ENCODE data around the gene GNG12.

GNG12 gene

DNA sequence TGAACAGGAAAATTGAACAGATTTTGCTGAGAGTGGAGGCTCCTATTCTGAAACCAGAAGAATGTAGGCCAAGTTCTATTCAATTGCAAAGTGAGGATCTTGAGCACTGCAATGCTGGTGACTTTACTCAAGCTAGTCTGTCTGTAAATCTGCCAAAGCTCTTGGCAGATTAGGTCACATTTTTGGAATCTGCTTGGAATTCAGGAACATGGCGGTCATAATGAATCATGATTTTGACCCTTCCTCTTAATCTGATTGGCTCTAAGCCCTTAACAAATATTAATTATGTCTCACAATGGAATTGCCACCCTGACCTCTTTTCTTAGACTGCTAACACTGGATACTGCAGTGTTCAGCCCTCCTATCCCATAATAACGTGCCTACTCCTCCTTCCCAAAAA lies 7.2 kb upstream of the GNG12 start:
- DNase-seq (ENCODE audit: low read depth in 2 of 2) = no peak

- no peak for DNase-seq (ENCODE audit: low read depth in 2 of 2)
These were observed 6.6 kb upstream of the GNG12 start for GRCh38 chr1:67839826-67840225.

DNA sequence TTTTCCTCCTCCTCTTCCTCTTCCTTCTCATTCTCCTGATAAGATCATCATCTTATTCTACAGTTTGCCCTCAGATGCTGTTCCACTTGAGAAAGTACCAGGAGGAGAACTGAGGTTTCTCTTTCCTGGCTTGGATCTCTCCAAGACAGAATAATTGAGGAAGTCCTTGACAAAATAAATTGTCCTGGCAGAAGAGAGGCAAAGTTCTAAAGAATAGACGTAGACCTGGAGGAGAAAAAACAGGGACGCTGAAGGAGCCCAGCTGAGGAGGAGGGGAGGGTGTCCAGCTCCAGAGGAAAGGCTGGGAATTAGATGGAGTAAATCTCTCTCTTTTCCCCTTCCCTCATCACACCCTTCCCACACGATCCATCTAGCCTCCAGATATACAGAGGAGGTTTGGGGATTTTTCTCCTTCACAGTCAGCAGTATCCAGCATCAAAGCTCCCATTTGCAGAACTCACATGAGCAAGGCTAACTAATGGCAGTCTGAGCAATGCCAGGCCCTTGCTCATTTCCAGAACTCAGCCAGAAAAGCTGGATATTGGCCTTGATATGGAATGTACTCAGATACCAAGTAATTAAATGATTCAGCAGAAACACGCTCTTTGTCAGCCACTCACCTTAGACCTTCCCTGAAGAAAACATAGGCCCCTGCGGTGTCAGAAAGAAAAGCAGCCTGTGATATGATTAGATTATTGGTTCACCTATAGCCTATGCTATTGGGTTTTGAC lies 5.1 kb upstream of the GNG12 start:
- DNase-seq (ENCODE audit: low read depth in 2 of 2) = no peak

DNA sequence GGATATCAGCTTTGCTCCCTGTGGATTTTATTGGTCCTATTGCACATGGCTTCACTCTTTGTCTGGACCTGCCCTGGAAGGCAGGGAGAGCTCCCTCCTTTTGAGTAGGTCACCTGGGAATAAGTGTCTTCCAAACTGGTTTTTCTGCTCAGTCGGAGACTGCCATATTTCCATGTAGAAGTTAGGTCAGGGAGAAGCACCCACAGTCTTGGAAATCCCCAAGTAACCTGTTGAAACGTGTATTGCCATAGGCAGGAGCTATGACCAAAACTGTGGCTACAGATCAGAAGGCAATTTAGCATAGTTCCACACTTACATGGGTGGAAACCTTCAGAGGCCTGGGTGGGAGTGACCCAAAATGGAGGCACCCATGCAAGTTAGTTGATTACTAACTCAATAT lies 3.5 kb upstream of the GNG12 start:
- no peak for DNase-seq (ENCODE audit: low read depth in 2 of 2)

DNA sequence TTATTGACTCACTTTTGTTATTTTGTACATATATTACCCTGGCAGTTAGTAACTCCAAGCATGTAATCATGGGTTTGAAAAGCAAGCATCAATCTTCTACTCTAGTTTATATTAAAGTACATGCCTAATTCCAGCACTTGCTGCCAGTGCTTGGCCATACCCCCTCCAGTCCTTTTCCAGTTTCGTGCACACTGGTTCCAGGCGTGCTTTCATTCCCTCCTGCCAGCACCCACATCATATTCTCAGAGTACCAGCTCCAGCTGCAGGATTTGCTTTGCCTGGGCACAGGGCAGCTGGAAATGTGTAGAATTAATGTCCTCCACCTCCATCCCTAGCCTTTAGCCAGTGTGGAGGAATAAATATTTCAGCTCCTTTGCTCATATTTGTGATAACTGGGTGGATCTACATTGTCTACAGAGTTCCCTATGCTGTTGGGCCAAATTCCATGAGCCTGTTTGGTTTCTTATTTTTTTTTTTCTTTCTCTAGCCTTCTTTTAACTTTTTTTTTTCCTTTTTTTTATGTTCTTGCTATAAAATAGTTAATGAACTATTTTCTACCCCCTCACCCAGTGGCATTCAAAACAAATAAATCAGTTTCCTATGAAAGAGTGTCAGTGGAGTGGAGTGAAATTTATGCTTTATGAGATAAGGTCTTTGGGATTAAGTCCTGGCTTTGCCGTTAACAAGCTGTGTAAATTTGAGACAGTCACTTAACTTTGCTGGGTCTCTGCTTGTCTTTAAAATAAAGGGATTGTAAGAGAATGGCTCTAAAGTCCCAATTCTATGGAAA lies 2.6 kb upstream of the GNG12 start:
- no peak for DNase-seq (ENCODE audit: low read depth in 2 of 2)

- DNase-seq (ENCODE audit: low read depth in 2 of 2) = no peak
These were observed 1.1 kb upstream of the GNG12 start for GRCh38 chr1:67834246-67834877.

- DNase-seq (ENCODE audit: low read depth in 2 of 2) = no peak
These were observed 304 bp upstream of the GNG12 start for GRCh38 chr1:67833602-67833940.

GRCh38 chr1:67831850-67832513 lies 1.3 kb downstream of the GNG12 start:
- DNase-seq (ENCODE audit: low read depth in 2 of 2) = no peak

GRCh38 chr1:67830928-67831830 lies 2.1 kb downstream of the GNG12 start:
- no peak for DNase-seq (ENCODE audit: low read depth in 2 of 2)

- no peak for DNase-seq (ENCODE audit: low read depth in 2 of 2)
These were observed 3.0 kb downstream of the GNG12 start for GRCh38 chr1:67830226-67830625.

DNA sequence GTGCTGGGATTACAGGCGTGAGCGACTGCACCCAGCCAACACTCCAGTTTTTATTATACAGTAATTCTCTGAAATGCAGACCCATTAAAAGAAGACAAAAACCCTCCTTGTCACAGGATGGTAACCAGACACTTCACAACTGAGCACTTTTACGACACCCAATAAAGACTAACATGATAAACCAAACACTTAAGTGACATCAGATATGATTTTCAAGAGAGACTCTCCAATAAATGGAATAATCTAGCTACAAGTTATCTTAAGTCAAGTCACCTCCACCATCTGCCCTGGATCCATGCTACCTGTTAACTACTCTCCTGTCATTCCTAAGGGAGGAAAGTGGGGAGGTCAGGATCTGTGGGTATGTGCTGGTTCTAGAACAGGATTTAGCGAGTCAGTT lies 5.6 kb downstream of the GNG12 start:
- no peak for DNase-seq (ENCODE audit: low read depth in 2 of 2)

GRCh38 chr1:67825591-67825990 lies 7.7 kb downstream of the GNG12 start:
- no peak for DNase-seq (ENCODE audit: low read depth in 2 of 2)

DNA sequence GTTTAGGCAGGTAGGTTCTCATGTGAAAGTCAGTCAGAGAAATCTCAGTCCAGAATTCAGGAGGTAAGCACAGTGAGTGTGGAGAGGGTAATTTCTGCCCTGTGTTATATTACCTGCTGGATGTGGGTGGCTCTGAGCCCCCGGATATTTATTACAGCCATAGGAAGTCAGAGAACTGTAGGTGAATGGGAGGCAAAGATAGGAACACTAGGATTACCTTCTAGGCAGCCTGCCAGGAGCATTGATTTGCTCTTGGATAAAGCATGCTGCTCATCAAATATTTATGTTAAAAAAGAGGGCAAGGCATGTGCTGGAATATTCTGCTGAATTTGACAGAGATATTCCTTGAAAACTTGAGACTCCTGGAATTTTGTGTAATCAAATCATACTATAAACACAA lies 8.5 kb downstream of the GNG12 start:
- no peak for DNase-seq (ENCODE audit: low read depth in 2 of 2)

DNA sequence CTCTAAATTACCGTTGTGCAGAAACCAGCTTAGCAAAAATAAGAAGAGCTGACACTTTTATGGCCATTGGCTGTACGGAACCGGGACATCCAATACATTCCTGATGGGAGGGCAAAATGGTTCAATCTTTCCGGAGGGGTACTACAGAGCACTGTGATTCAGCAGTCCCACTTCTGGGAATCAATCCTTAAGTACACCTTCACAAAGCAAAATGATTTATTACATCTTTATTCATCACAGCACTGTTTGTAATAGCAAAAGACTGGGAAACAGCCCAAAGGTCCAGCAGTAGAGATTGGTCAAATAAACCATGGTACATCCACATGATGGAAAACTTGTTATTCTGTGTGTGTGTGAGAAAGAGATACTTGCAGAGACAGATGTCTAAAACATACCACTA lies 9.7 kb downstream of the GNG12 start:
- no peak for DNase-seq (ENCODE audit: low read depth in 2 of 2)

DNA sequence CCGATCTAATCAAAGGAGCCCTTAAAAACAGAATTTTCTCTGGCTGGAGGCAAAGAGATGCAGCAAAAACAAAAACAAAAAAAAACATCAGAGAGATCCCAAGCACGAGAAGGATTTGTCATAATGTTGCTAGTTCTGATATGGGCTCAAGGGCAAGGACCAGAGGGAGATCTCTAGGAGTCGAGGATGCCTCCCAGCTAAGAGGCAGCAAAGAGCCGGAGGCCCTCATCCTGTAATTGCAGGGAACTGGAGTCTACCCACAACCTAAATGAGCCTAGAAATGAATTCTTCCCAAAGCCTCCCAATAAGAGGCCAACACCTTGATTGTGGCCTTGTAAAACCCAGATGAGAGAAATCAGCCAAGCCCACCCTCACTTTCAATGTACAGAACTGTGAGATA lies 12.0 kb downstream of the GNG12 start:
- DNase-seq (ENCODE audit: low read depth in 2 of 2) = no peak

GRCh38 chr1:67818725-67819301 lies 14.5 kb downstream of the GNG12 start:
- DNase-seq (ENCODE audit: low read depth in 2 of 2) = no peak

DNA sequence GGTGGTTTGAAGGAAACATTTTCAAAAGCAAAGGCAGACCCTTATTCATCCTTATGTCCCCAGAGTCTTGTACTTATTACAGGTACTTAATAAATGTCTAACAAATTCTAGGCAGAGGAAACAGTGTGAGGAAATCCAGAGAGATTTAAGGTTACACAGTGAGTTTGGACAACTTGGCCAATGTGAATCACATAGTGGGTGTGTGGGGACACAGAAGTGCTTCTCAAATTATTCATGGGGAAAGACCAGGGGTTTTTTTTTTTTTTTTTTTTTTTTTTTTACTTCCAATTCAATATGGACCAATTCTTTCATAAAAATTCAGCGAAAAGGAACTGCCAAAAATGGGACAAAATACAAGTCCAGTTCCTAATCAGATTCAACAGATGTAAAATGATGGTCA lies 15.1 kb downstream of the GNG12 start:
- no peak for DNase-seq (ENCODE audit: low read depth in 2 of 2)

DNA sequence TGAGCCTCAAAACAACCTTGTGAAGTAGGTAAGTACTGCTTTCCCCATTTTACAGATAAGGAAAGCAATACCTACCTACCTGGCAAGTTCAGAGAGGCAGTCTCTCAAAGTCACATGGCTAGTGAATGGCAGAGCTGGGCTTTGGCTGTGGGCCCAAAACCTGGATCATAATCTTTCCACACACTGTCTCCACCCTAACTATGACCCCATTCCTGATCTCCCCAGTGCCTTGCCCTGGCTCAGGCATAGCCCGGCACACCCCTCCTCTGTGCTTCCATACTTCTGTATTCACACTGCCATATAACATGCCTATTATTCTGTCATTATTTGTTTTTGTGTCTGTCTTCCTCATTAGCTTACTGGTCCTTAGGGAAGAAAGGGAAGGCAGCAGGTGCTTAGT lies 15.9 kb downstream of the GNG12 start:
- no peak for DNase-seq (ENCODE audit: low read depth in 2 of 2)

DNA sequence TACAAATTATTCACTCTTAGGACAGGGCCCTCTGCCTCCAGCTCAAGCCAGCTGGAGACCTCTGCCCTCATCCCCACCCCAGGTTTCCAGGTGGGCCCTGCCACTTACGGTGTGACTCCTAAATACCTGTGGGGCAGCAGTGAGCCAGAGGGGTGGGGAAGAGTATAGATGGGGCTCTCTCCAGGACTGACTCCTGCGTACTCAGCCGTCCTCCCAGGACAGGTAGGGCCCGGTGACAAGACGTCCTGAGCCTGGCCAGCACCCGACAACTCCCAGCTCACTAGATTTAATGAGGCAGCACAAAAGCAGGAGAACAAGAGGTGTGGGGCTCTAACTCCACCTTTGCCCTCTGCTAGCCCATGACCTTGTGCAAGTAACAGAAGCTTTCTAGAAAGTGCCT lies 16.8 kb downstream of the GNG12 start:
- no peak for DNase-seq (ENCODE audit: low read depth in 2 of 2)

- DNase-seq (ENCODE audit: low read depth in 2 of 2) = no peak
These were observed 17.2 kb downstream of the GNG12 start for GRCh38 chr1:67816095-67816475.
